HG03439 (cell line): ENCODE measurements around the gene LOX.
"Not testable (repeated sequence)": the region's sequence is repeated elsewhere in the genome, so short reads cannot be mapped to it uniquely, and the experiment has no call there.

Experiments used
- ATAC-seq: cut with Tn5 transposase; IDR thresholded peaks from one replicate; pipeline ENCODE4 v1.9.1; 2021; ENCODE audit warnings: mild to moderate bottlenecking, moderate library complexity; ENCODE audit not compliant: unreplicated experiment

LOX gene

GRCh38 chr5:122099060-122099790, 21.2 kb upstream of the LOX start:
- ATAC-seq, result no peak

GRCh38 chr5:122097391-122097790, 19.3 kb upstream of the LOX start:
- ATAC-seq, result no peak

GRCh38 chr5:122095158-122095557, 17.1 kb upstream of the LOX start:
- ATAC-seq, result no peak

GRCh38 chr5:122094251-122094650, 16.2 kb upstream of the LOX start:
- not testable (repeated sequence) for ATAC-seq

GRCh38 chr5:122093415-122094180, 15.5 kb upstream of the LOX start:
- ATAC-seq, result no peak

- no peak for ATAC-seq
Observed at GRCh38 chr5:122091936-122092600, 14.0 kb upstream of the LOX start.

GRCh38 chr5:122089096-122090013, 11.3 kb upstream of the LOX start:
- ATAC-seq, result no peak

GRCh38 chr5:122085041-122085440, 7.0 kb upstream of the LOX start:
- no peak for ATAC-seq

- no peak for ATAC-seq
Observed at GRCh38 chr5:122083535-122083934, 5.5 kb upstream of the LOX start.

- ATAC-seq, result no peak
Observed at GRCh38 chr5:122081541-122081940, 3.5 kb upstream of the LOX start.

- no peak for ATAC-seq
Observed at GRCh38 chr5:122077366-122078115, 518 bp downstream of the LOX start.

GRCh38 chr5:122076669-122077365, 1.2 kb downstream of the LOX start:
- ATAC-seq, result no peak

GRCh38 chr5:122076050-122076461, 2.0 kb downstream of the LOX start:
- no peak for ATAC-seq

- ATAC-seq, result no peak
Observed at GRCh38 chr5:122073864-122074263, 4.2 kb downstream of the LOX start.

GRCh38 chr5:122073018-122073417, 5.0 kb downstream of the LOX start:
- no peak for ATAC-seq

- no peak for ATAC-seq
Observed at GRCh38 chr5:122067390-122067789, 10.7 kb downstream of the LOX start.

GRCh38 chr5:122064992-122065391, 13.1 kb downstream of the LOX start:
- ATAC-seq, result no peak

- ATAC-seq, result no peak
Observed at GRCh38 chr5:122063836-122064235, 14.2 kb downstream of the LOX start.

- no peak for ATAC-seq
Observed at GRCh38 chr5:122062205-122062604, 15.9 kb downstream of the LOX start.
